Occipital lobe (tissue), 2 donors: ENCODE results near the gene FIZ1. TPM values are rescaled to one million over a fixed set of nuclear protein-coding genes. Genes with fewer than 3 reads are reported as not detected.
"Not testable (repeated sequence)": the region's sequence is repeated elsewhere in the genome, so short reads cannot be mapped to it uniquely, and the experiment has no call there.

Source experiments
- DNase-seq: peaks from one replicate; lab custom pipeline; 2025; lab: John Stamatoyannopoulos, UW
- total RNA-seq: library from RNA; depleted of rRNA; stranded (reverse); fragments of >200 nt; gene quantifications from one replicate; pipeline ENCODE4 v1.2.3, GENCODE V29; 2014

Gene FIZ1
- total RNA-seq, 1 donor from 2014 or later, result 4.1 TPM

GRCh38 chr19:55578031-55578760 lies 21.1 kb downstream of the FIZ1 start:
- no peak for DNase-seq

- DNase-seq, result no peak
Measured at GRCh38 chr19:55576746-55577145, 22.6 kb downstream of the FIZ1 start.

- DNase-seq, result not testable (repeated sequence)
Measured at GRCh38 chr19:55573929-55574328, 25.4 kb downstream of the FIZ1 start.

- not testable (repeated sequence) for DNase-seq
Measured at GRCh38 chr19:55569477-55569876, 29.8 kb downstream of the FIZ1 start.

GRCh38 chr19:55567708-55568328 lies 31.5 kb downstream of the FIZ1 start:
- no peak for DNase-seq

GRCh38 chr19:55566823-55567222 lies 32.5 kb downstream of the FIZ1 start:
- no peak for DNase-seq

GRCh38 chr19:55563261-55563690 lies 36.0 kb downstream of the FIZ1 start:
- no peak for DNase-seq

- DNase-seq, result no peak
Measured at GRCh38 chr19:55559684-55560083, 39.6 kb downstream of the FIZ1 start.

- no peak for DNase-seq
Measured at GRCh38 chr19:55554741-55555152, 44.6 kb downstream of the FIZ1 start.

GRCh38 chr19:55554302-55554701 lies 45.0 kb downstream of the FIZ1 start:
- no peak for DNase-seq

GRCh38 chr19:55553217-55554182 lies 45.8 kb downstream of the FIZ1 start:
- no peak for DNase-seq

GRCh38 chr19:55552620-55553019 lies 46.7 kb downstream of the FIZ1 start:
- DNase-seq, result no peak

GRCh38 chr19:55552206-55552605 lies 47.1 kb downstream of the FIZ1 start:
- no peak for DNase-seq

- DNase-seq, result no peak
Measured at GRCh38 chr19:55550321-55550650, 49.0 kb downstream of the FIZ1 start.

GRCh38 chr19:55549500-55550320 lies 49.6 kb downstream of the FIZ1 start:
- DNase-seq, result no peak

- DNase-seq, result peak; percentile 13
Measured at GRCh38 chr19:55546822-55547614, 52.3 kb downstream of the FIZ1 start.

- no peak for DNase-seq
Measured at GRCh38 chr19:55546011-55546410, 53.3 kb downstream of the FIZ1 start.

GRCh38 chr19:55545443-55545842 lies 53.9 kb downstream of the FIZ1 start, which contains the start of gene SBK3:
Gene SBK3 (minus strand): TSS chr19:55545543. CDS start chr19:55545543, 0 bp downstream.
- no peak for DNase-seq

GRCh38 chr19:55544776-55545439 lies 54.4 kb downstream of the FIZ1 start:
- no peak for DNase-seq

- DNase-seq, result no peak
Measured at GRCh38 chr19:55544014-55544413, 55.3 kb downstream of the FIZ1 start.
